H1 (cell line): ENCODE results near the gene TTLL7. TPM values are rescaled to one million over a fixed set of nuclear protein-coding genes. Genes with fewer than 3 reads are reported as not detected.

Source experiments
- BRCA1 ChIP-seq: IDR thresholded peaks from 2 replicates; pipeline ENCODE4 v1.6.1; 2012; ENCODE audit warnings: low read depth, low read length, improper control_type of control experiment
- FOSL1 ChIP-seq: IDR thresholded peaks from 2 replicates; pipeline ENCODE4 v1.6.1; 2011; ENCODE audit warnings: mild to moderate bottlenecking, low read depth, low read length, moderate library complexity; ENCODE audit not compliant: insufficient read depth
- KDM1A ChIP-seq: fragments of 200-600, 300-600 bp; sonication (generic); IDR thresholded peaks from 2 replicates; pipeline ENCODE4 v1.7.1; 2016; ENCODE audit warnings: mild to moderate bottlenecking, low read length, borderline replicate concordance
- POU5F1 ChIP-seq: IDR thresholded peaks from 2 replicates; pipeline ENCODE4 v1.6.1; 2011; ENCODE audit warnings: low read depth, mild to moderate bottlenecking, low read length, moderate library complexity
- RFX5 ChIP-seq: IDR thresholded peaks from 2 replicates; pipeline ENCODE4 v1.6.1; 2011; ENCODE audit warnings: low read depth, low read length, improper control_type of control experiment, borderline replicate concordance
- polyA plus RNA-seq, 7 experiments: library from polyadenylated mRNA; depleted of rRNA in 3 of 7; stranded (reverse) in 5 of 7; unstranded in 2 of 7; fragments of >200 nt in 5 of 7; fragments of 200-250 nt in 2 of 7; gene quantifications; 1 replicate in 5 of 7; 2 replicates in 1 of 7; 4 replicates in 1 of 7; pipeline versions ENCODE4 v1.2.1 to v1.2.3, GENCODE V29; 2011 to 2013; ENCODE audit warnings: missing spikeins in 2 of 7, mixed read lengths in 2 of 7
- total RNA-seq: library from RNA; stranded (reverse); fragmentation: NEBNext Ultra II Directional; extraction: Animal tissue kit (Norgen Biotek cat#: 25700); gene quantifications from 2 replicates; pipeline ENCODE4 v1.2.1, GENCODE V29; 2021

The TTLL7 gene
- total and polyA plus RNA-seq, 2 of the 8 experiments (the other 6 are each of a cell fraction or from before 2014, with no cell fraction given) = 1.9 to 7.9 TPM

DNA sequence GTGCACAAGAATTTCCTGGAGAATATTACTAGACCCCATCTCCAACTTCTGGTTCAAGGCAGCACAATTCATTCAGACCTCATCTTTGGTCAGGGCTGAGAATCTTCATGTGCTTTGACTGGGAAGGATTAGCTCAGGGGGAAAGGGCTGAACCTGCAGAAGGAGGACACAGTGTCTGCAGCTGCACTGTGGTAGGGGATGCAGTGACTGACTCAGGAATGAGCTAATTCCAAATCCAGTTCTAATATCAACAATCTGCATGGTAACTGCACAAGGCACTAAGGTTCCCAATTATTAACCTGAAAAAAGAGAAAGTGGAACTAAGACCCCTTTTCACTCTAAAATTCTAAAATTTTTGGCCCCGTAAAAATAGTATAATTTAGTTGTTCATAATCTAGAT, 31.6 kb downstream of the TTLL7 start (continued):
- TF ChIP-seq BRCA1 (no peak), POU5F1 (no peak), RFX5 (no peak), KDM1A (no peak), FOSL1 (no peak)
